SK-N-SH (cell line): Measurements from ENCODE around the gene R3HCC1L.

Experiments used
- CHD2 ChIP-seq: fragments of 150-350 bp; IDR thresholded peaks from 2 replicates; pipeline ENCODE4 v1.6.1; 2018; ENCODE audit warnings: low read length; ENCODE audit not compliant: partially characterized antibody
- CTCF ChIP-seq: fragments of 200-600 bp; sonication (generic); IDR thresholded peaks from 2 replicates; pipeline ENCODE4 v1.6.1; 2017; ENCODE audit warnings: antibody characterized with exemption, mild to moderate bottlenecking, moderate library complexity
- ELF1 ChIP-seq: IDR thresholded peaks from 2 replicates; pipeline ENCODE4 v1.4.0; 2012
- EP300 ChIP-seq, 2 experiments: IDR thresholded peaks; 2 replicates each; pipeline versions ENCODE4 v1.4.0 to v1.6.1; 2012; ENCODE audit warnings: borderline replicate concordance in 1 of 2, low read depth in 1 of 2, low read length in 1 of 2
- FOXM1 ChIP-seq: IDR thresholded peaks from 2 replicates; pipeline ENCODE4 v1.4.0; 2012; ENCODE audit warnings: low read depth, mild to moderate bottlenecking
- GATA2 ChIP-seq: sonication (generic); formaldehyde crosslinking; IDR thresholded peaks from 2 replicates; pipeline ENCODE4 v1.5.0; 2020; ENCODE audit warnings: mild to moderate bottlenecking, missing genetic modification reagents
- IRF3 ChIP-seq: fragments of 150-350 bp; IDR thresholded peaks from 2 replicates; pipeline ENCODE4 v1.6.1; 2016; ENCODE audit warnings: mild to moderate bottlenecking, low read depth, low read length
- JUND ChIP-seq: IDR thresholded peaks from 2 replicates; pipeline ENCODE4 v1.4.0; 2012
- MAX ChIP-seq: IDR thresholded peaks from 2 replicates; pipeline ENCODE4 v1.4.0; 2012; ENCODE audit warnings: low read depth
- NRF1 ChIP-seq: IDR thresholded peaks from 2 replicates; pipeline ENCODE4 v1.6.1; 2012; ENCODE audit warnings: low read depth, mild to moderate bottlenecking, low read length
- POLR2AphosphoS5 ChIP-seq: IDR thresholded peaks from 2 replicates; pipeline ENCODE4 v1.6.1; 2012; ENCODE audit warnings: low read depth, low read length
- USF2 ChIP-seq: fragments of 150-350 bp; IDR thresholded peaks from 2 replicates; pipeline ENCODE4 v1.6.1; 2017; ENCODE audit warnings: antibody characterized with exemption, low read length, low read depth, borderline replicate concordance

- TF ChIP-seq CTCF (no peak), POLR2AphosphoS5 (no peak), ELF1 (no peak), NRF1 (no peak), JUND (no peak), EP300 (IDR thresholded peaks at IDR 0.05; ENCODE audit: borderline replicate concordance in 1 of 2, low read depth in 1 of 2, low read length in 1 of 2) (no peak), MAX (no peak), USF2 (no peak), GATA2 (no peak), CHD2 (no peak), IRF3 (no peak), FOXM1 (no peak)
Observed at GRCh38 chr10:98098247-98098646, 36.2 kb upstream of the R3HCC1L start.
